Stimulated activated CD4-positive, alpha-beta T cell treated with anti-CD3 and anti-CD28 coated beads, Interleukin-4, amount 100 ng/mL, for 24 hours (primary cell): ENCODE data around the gene HOXC12.

Experiments used
- DNase-seq: peaks from one replicate; pipeline ENCODE4 v3.0.0-alpha.2; 2020

The HOXC12 gene

GRCh38 chr12:53985692-53985993 lies 30.9 kb downstream of the HOXC12 start:
- DNase-seq, result no peak

DNA sequence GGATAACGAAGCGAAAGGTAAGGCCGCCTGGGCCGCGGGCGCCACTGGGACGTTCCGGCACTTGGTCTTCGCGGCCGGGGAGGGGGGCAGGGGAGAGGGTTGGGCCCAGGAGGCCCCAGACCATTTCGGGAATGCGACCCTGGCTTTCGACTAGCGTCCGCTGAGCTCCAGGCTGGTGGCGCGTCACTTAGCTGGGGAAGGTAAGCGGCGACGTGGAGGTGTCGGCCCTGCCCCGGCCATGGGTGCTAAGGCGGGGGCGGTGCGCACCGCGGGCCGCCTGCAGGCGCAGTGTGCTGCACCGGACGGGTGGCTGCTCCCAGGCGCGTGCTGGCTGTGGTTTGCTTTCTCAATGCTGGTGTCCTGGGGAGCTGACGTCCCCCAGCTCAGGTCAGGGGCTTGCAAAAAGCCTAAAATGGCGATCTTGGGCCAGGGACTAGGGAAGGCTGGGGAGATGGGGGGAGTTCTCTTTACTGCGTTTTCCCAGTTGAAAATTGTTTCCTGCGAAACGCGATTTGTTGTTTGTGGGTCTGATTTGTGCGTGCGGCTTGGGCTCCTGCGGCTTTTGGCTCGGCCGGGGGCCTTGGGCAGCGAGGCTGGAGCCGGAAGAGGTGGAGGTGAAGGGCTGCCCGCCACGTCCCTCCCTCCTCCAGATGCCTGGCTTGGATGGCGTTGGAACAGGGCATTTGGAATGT lies 31.4 kb downstream of the HOXC12 start:
- DNase-seq, result no peak

GRCh38 chr12:53986686-53987483 lies 32.2 kb downstream of the HOXC12 start:
- no peak for DNase-seq

GRCh38 chr12:53987787-53988230 lies 33.1 kb downstream of the HOXC12 start:
- DNase-seq, result no peak

GRCh38 chr12:53988541-53989226 lies 34.0 kb downstream of the HOXC12 start:
- DNase-seq, result no peak

DNA sequence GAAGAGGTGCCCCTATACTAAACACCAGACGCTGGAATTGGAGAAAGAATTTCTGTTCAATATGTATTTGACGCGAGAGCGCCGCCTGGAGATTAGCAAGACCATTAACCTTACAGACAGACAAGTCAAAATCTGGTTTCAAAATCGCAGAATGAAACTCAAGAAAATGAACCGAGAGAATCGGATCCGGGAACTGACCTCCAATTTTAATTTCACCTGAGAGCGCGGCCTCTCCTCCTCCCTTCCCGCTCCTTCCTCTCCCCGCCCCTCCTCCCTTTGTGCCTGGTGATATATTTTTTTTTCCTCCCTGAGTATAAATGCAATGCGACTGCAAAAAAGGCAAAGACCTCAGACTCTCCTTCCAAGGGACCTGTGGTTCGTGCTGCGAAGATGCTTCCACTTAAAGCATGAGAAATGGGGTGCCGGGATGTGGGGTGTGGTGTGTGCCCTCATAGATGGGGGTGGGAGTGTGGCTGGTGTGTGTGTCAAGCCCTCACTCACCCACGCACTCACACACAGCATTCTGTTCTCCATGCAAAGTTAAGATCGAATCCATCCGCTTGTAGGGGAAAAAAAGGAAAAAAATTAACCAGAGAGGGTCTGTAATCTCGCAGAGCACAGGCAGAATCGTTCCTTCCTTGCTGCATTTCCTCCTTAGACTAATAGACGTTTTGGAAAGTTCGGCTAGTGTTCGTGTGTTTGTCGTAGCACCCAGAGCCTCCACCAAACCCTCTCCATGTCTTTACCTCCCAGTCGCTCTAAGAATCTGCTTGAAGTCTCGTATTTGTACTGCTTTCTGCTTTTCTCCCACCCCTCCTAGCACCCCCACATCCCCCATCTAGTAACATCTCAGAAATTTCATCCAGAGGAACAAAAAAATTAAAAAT lies 34.8 kb downstream of the HOXC12 start:
- DNase-seq, result no peak

DNA sequence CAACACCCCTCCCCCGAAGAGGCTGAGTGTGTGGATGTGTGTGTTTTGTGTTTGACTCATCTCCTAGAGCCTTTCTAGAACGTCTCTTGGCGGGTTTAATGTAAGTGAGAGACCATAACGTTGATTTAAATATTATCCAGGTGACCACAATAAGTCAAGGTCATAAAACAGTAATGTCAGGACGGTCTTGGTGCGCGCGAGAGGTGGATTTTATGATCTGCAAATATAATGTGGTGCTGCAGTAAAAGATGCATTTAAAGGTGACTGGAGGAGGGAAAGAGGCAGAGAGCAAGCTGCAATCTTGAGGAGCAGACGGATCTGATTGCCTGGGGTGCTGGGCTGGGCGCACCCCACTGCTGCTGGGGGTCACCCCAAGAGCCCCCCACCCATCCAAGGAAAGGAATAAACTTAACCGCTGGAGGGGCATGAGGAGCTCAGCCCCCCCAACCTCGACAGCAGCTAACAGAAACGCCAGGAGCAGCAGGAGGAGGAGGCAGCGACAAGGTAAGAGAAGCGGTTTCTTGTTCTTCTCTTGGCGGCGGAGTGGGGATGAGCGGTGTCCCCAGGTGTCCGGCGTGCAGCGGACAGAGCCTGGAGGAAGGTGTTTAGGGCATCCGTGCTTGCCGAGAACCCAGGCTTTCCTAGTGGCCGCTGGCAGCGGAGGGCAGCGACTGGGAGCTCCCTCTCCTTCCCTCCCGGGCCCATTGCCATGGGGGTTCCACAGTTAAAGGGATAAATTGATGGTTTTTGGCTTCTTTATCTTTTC lies 35.8 kb downstream of the HOXC12 start:
- no peak for DNase-seq

GRCh38 chr12:53991077-53991460 lies 36.4 kb downstream of the HOXC12 start:
- no peak for DNase-seq

- DNase-seq, result no peak
These were observed 37.7 kb downstream of the HOXC12 start for GRCh38 chr12:53992377-53992889.

- no peak for DNase-seq
These were observed 38.7 kb downstream of the HOXC12 start for GRCh38 chr12:53993162-53994008.

GRCh38 chr12:53994009-53994263 lies 39.2 kb downstream of the HOXC12 start:
- no peak for DNase-seq

GRCh38 chr12:53994264-53995001 lies 39.7 kb downstream of the HOXC12 start:
- no peak for DNase-seq

DNA sequence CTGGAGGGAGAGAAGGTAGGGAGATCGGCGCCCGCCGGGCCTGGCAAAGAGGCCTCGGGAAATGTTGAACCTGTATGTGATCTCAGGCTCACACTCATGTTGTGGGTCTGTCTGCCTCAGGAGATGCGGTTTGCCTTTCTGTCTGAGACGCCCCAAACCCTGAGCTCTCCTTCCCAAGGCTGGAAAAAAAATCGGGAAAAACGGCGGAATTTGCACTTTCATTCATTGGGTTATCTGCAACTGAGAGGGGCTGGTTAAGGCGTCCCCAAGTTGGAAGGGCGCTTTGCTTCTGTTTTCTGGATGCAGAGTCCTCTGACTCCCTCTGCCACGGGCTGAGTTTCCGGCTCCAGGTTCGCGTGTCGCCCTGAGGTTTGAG lies 40.3 kb downstream of the HOXC12 start:
- no peak for DNase-seq

- DNase-seq, result no peak
These were observed 40.9 kb downstream of the HOXC12 start for GRCh38 chr12:53995378-53996239.

DNA sequence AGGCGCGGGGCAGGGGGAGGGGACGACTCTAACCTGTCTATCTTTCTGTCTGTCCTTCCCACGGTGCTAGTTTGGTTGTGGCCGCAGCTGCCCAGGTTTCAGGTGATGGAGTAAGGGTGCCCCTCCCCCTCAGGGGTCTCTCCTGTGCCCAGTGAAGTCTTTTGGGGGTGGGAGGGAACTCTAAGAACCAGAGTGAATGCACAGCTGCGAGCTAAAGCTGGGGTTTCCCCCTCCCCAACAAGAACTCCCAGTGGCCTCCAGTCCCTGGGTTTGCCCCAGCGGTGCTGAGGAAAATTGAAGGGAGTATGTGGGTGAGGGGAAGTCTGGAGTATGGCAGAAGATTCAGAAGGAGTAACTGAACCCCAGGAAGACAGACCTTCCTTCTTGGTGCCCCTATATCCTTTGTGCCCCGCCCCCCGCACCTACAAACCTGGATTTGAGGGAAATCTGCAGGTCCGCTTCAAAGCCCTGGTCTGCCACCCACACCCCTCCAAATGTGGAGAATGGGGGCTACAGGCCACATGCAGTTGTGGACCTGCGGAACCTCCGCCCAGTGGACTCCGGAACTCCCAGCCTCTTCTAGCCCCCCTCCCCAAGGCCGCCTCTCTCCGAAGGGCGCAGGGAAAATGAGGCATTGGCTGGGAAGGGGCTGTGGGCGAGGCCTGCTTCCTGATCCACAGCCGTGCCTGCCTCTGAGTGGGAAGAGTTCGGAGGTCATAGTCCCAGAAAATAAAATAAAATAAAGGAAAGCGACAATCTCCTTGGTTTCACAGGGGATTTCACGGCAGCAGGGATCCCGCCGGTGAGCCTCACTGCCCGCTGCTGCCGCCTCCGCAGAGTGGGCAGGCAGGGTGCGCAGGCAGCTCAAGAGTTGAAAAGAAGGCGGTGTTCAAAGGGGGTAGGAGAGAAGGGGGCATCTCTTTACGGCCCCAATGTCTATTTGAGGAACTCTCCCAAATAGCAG lies 41.8 kb downstream of the HOXC12 start:
- no peak for DNase-seq

- DNase-seq, result no peak
These were observed 42.8 kb downstream of the HOXC12 start for GRCh38 chr12:53997204-53998109.
